GM12801 (cell line): Measurements from ENCODE around the gene SLC5A12.

Experiments used
- CTCF ChIP-seq: IDR thresholded peaks from one replicate; pipeline ENCODE4 v1.5.1; 2011; ENCODE audit warnings: control low read depth; ENCODE audit not compliant: insufficient read length; ENCODE audit errors: extremely low read depth

Gene SLC5A12

GRCh38 chr11:26706181-26706580 lies 15.7 kb downstream of the SLC5A12 start:
- no peak for TF ChIP-seq CTCF

- TF ChIP-seq CTCF: no peak
These were observed 17.6 kb downstream of the SLC5A12 start for GRCh38 chr11:26704249-26704648.

GRCh38 chr11:26703411-26704191 lies 18.3 kb downstream of the SLC5A12 start:
- no peak for TF ChIP-seq CTCF

GRCh38 chr11:26702406-26702805 lies 19.5 kb downstream of the SLC5A12 start:
- TF ChIP-seq CTCF: no peak

- TF ChIP-seq CTCF: no peak
These were observed 21.2 kb downstream of the SLC5A12 start for GRCh38 chr11:26700574-26701235.

GRCh38 chr11:26698224-26698623 lies 23.6 kb downstream of the SLC5A12 start:
- TF ChIP-seq CTCF: no peak

GRCh38 chr11:26696330-26696729 lies 25.5 kb downstream of the SLC5A12 start:
- TF ChIP-seq CTCF: no peak
